Subcutaneous preadipocyte (primary cell): ENCODE measurements around the gene P4HTM. TPM values are rescaled to one million over a fixed set of nuclear protein-coding genes. Genes with fewer than 3 reads are reported as not detected.

Experiments used
- small RNA-seq: library from RNA; depleted of rRNA; stranded (forward); fragments of <200 nt; gene quantifications from one replicate; pipeline ENCODE3, GENCODE V24; 2012
- total RNA-seq: library from RNA; depleted of rRNA; stranded (reverse); fragments of >200 nt; gene quantifications from 2 replicates; pipeline ENCODE4 v1.2.3, GENCODE V29; 2012

The P4HTM gene
- 20.5 and 29.4 TPM in 2 replicates for total RNA-seq

GRCh38 chr3:48989796-48990635 lies at the start of gene P4HTM:
Gene P4HTM, plus strand, starts transcription at chr3:48990241. Its CDS starts 16 bp downstream, at chr3:48990257.

GRCh38 chr3:49007068-49007770 lies 17.2 kb downstream of the P4HTM start, which contains the start of gene WDR6:
Gene WDR6, plus strand, starts transcription at chr3:49007391. Its CDS starts 41 bp downstream, at chr3:49007432.

GRCh38 chr3:49017971-49018706 lies 28.1 kb downstream of the P4HTM start, which contains the start of gene DALRD3:
Gene DALRD3, minus strand, starts transcription at chr3:49018580. Its CDS starts 16 bp downstream, at chr3:49018564.

GRCh38 chr3:49021813-49022687 lies 32.0 kb downstream of the P4HTM start, which contains the start of gene NDUFAF3:
Gene NDUFAF3, plus strand, starts transcription at chr3:49022121. Its CDS starts 24 bp downstream, at chr3:49022145.

GRCh38 chr3:49028673-49029562 lies 38.9 kb downstream of the P4HTM start, which contains the start of gene IMPDH2:
Gene IMPDH2, minus strand, starts transcription at chr3:49029398. Its CDS starts 48 bp downstream, at chr3:49029350.

Small RNA genes lying within 50 kb of the gene (small RNA-seq; reads per million reads assigned to genes)
- gene MIR191 (18,047 reads per million, percentile 100 among the genes with 10 or more reads in this experiment), gene MIR425 (653 reads per million, percentile 99 among the genes with 10 or more reads in this experiment)

Other genes starting within 250 kb of the P4HTM start
- 35.6 and 57.3 TPM in 2 replicates for gene PRKAR2A, start 142.4 kb upstream of the P4HTM start, total RNA-seq
- 9.9 and 12.9 TPM in 2 replicates for gene SLC25A20, start 91.4 kb upstream of the P4HTM start, total RNA-seq
- gene ARIH2, start 71.4 kb upstream of the P4HTM start, total RNA-seq = 51.1 and 68.0 TPM in 2 replicates
- gene WDR6, start 17.1 kb downstream of the P4HTM start, total RNA-seq = 58.4 and 62.4 TPM in 2 replicates
- gene DALRD3, start 28.3 kb downstream of the P4HTM start, total RNA-seq = 46.9 and 59.9 TPM in 2 replicates
- 42.8 and 47.8 TPM in 2 replicates for gene NDUFAF3, start 31.9 kb downstream of the P4HTM start, total RNA-seq
- 479 and 516 TPM in 2 replicates for gene IMPDH2, start 39.2 kb downstream of the P4HTM start, total RNA-seq
- 109 and 145 TPM in 2 replicates for gene QRICH1, start 103.8 kb downstream of the P4HTM start, total RNA-seq
- gene QARS1, start 114.5 kb downstream of the P4HTM start, total RNA-seq = 239 and 293 TPM in 2 replicates
- 32.0 and 41.1 TPM in 2 replicates for gene USP19, start 130.6 kb downstream of the P4HTM start, total RNA-seq
- gene LAMB2, start 142.8 kb downstream of the P4HTM start, total RNA-seq = 193 and 231 TPM in 2 replicates
- gene CCDC71, start 176.1 kb downstream of the P4HTM start, total RNA-seq = 23.1 and 24.6 TPM in 2 replicates
- 7.6 and 12.5 TPM in 2 replicates for gene KLHDC8B, start 181.4 kb downstream of the P4HTM start, total RNA-seq